ENCODE results near the gene TSHZ2.

The TSHZ2 gene

GRCh38 chr20:53270792-53271375 lies 298.7 kb downstream of the TSHZ2 start:
- Mint-ChIP-seq H3K4me1 (ENCODE audit: low read depth) (no peaks in the 10 kb centered on the region), H3K27me3 (no peaks in the 10 kb centered on the region), H3K36me3 (ENCODE audit: low read depth) (no peaks in the 10 kb centered on the region), H3K27ac (no peak overlapping the region), H3K4me3 (no peak overlapping the region), H3K9me3 (no peaks in the 10 kb centered on the region)

GRCh38 chr20:53274365-53274764 lies 302.2 kb downstream of the TSHZ2 start:
- H3K36me3 Mint-ChIP-seq (ENCODE audit: low read depth), result no peaks in the 10 kb centered on the region
- H3K27ac Mint-ChIP-seq, result no peak overlapping the region
- no peaks in the 10 kb centered on the region for H3K27me3 Mint-ChIP-seq
- no peak overlapping the region for H3K4me3 Mint-ChIP-seq
- H3K9me3 Mint-ChIP-seq, result peaks cover under 1% of the 10 kb centered on the region
- no peaks in the 10 kb centered on the region for H3K4me1 Mint-ChIP-seq (ENCODE audit: low read depth)

GRCh38 chr20:53274807-53275206 lies 302.6 kb downstream of the TSHZ2 start:
- H3K4me1 Mint-ChIP-seq (ENCODE audit: low read depth), result no peaks in the 10 kb centered on the region

GRCh38 chr20:53276143-53276542 lies 304.0 kb downstream of the TSHZ2 start:
- Mint-ChIP-seq H3K27ac (no peak overlapping the region), H3K4me1 (ENCODE audit: low read depth) (no peaks in the 10 kb centered on the region), H3K36me3 (ENCODE audit: low read depth) (no peaks in the 10 kb centered on the region), H3K9me3 (peaks cover 4% of the 10 kb centered on the region), H3K4me3 (no peak overlapping the region), H3K27me3 (no peaks in the 10 kb centered on the region)

More at GRCh38 chr20:53274807-53275206, 302.6 kb downstream of the TSHZ2 start:
- Mint-ChIP-seq H3K9me3 (peaks cover 4% of the 10 kb centered on the region), H3K4me3 (no peak overlapping the region), H3K27me3 (no peaks in the 10 kb centered on the region), H3K27ac (no peak overlapping the region), H3K36me3 (ENCODE audit: low read depth) (no peaks in the 10 kb centered on the region)

GRCh38 chr20:53278555-53278954 lies 306.4 kb downstream of the TSHZ2 start:
- no peak overlapping the region for H3K4me3 Mint-ChIP-seq
- no peaks in the 10 kb centered on the region for H3K27me3 Mint-ChIP-seq
- peaks cover 4% of the 10 kb centered on the region for H3K9me3 Mint-ChIP-seq
- H3K4me1 Mint-ChIP-seq (ENCODE audit: low read depth), result no peaks in the 10 kb centered on the region
- H3K27ac Mint-ChIP-seq, result no peak overlapping the region
- H3K36me3 Mint-ChIP-seq (ENCODE audit: low read depth), result no peaks in the 10 kb centered on the region

- no peak overlapping the region for H3K27ac Mint-ChIP-seq
- no peaks in the 10 kb centered on the region for H3K4me1 Mint-ChIP-seq (ENCODE audit: low read depth)
- H3K4me3 Mint-ChIP-seq, result no peak overlapping the region
- no peaks in the 10 kb centered on the region for H3K27me3 Mint-ChIP-seq
- H3K36me3 Mint-ChIP-seq (ENCODE audit: low read depth), result no peaks in the 10 kb centered on the region
- peaks cover 4% of the 10 kb centered on the region for H3K9me3 Mint-ChIP-seq
Measured at GRCh38 chr20:53279735-53280134, 307.6 kb downstream of the TSHZ2 start.

- no peak overlapping the region for H3K4me3 Mint-ChIP-seq
- no peak overlapping the region for H3K27ac Mint-ChIP-seq
- H3K27me3 Mint-ChIP-seq, result no peaks in the 10 kb centered on the region
- no peaks in the 10 kb centered on the region for H3K36me3 Mint-ChIP-seq (ENCODE audit: low read depth)
- H3K9me3 Mint-ChIP-seq, result peaks cover 4% of the 10 kb centered on the region
- H3K4me1 Mint-ChIP-seq (ENCODE audit: low read depth), result no peaks in the 10 kb centered on the region
Measured at GRCh38 chr20:53281557-53282117, 309.5 kb downstream of the TSHZ2 start.

- Mint-ChIP-seq H3K4me3 (no peak overlapping the region), H3K27me3 (no peaks in the 10 kb centered on the region), H3K27ac (no peak overlapping the region), H3K4me1 (ENCODE audit: low read depth) (no peaks in the 10 kb centered on the region), H3K36me3 (ENCODE audit: low read depth) (no peaks in the 10 kb centered on the region), H3K9me3 (peaks cover 4% of the 10 kb centered on the region)
Measured at GRCh38 chr20:53282217-53282955, 310.2 kb downstream of the TSHZ2 start.

- Mint-ChIP-seq H3K27me3 (no peaks in the 10 kb centered on the region), H3K4me1 (ENCODE audit: low read depth) (no peaks in the 10 kb centered on the region), H3K4me3 (no peak overlapping the region), H3K36me3 (ENCODE audit: low read depth) (no peaks in the 10 kb centered on the region), H3K27ac (no peak overlapping the region), H3K9me3 (peaks cover 4% of the 10 kb centered on the region)
Measured at GRCh38 chr20:53283011-53283410, 310.9 kb downstream of the TSHZ2 start.

- Mint-ChIP-seq H3K27ac (no peak overlapping the region), H3K36me3 (ENCODE audit: low read depth) (no peaks in the 10 kb centered on the region), H3K27me3 (peaks cover 3% of the 10 kb centered on the region), H3K4me1 (ENCODE audit: low read depth) (no peaks in the 10 kb centered on the region), H3K9me3 (peaks cover 4% of the 10 kb centered on the region), H3K4me3 (no peak overlapping the region)
Measured at GRCh38 chr20:53283597-53283996, 311.4 kb downstream of the TSHZ2 start.

GRCh38 chr20:53284256-53284655 lies 312.1 kb downstream of the TSHZ2 start:
- Mint-ChIP-seq H3K9me3 (peaks cover 4% of the 10 kb centered on the region), H3K4me1 (ENCODE audit: low read depth) (no peaks in the 10 kb centered on the region), H3K4me3 (no peak overlapping the region), H3K27ac (no peak overlapping the region), H3K27me3 (peaks cover 4% of the 10 kb centered on the region), H3K36me3 (ENCODE audit: low read depth) (no peaks in the 10 kb centered on the region)

GRCh38 chr20:53284696-53285095 lies 312.5 kb downstream of the TSHZ2 start:
- peaks cover 4% of the 10 kb centered on the region for H3K27me3 Mint-ChIP-seq
- H3K27ac Mint-ChIP-seq, result no peak overlapping the region
- no peak overlapping the region for H3K4me3 Mint-ChIP-seq
- peaks cover under 1% of the 10 kb centered on the region for H3K9me3 Mint-ChIP-seq
- no peaks in the 10 kb centered on the region for H3K4me1 Mint-ChIP-seq (ENCODE audit: low read depth)
- H3K36me3 Mint-ChIP-seq (ENCODE audit: low read depth), result no peaks in the 10 kb centered on the region

GRCh38 chr20:53287357-53288042 lies 315.3 kb downstream of the TSHZ2 start:
- Mint-ChIP-seq H3K9me3 (no peaks in the 10 kb centered on the region), H3K27me3 (peaks cover 4% of the 10 kb centered on the region), H3K4me1 (ENCODE audit: low read depth) (no peaks in the 10 kb centered on the region), H3K27ac (no peak overlapping the region), H3K36me3 (ENCODE audit: low read depth) (no peaks in the 10 kb centered on the region), H3K4me3 (no peak overlapping the region)

- H3K27me3 Mint-ChIP-seq, result peaks cover 4% of the 10 kb centered on the region
- H3K27ac Mint-ChIP-seq, result no peak overlapping the region
- no peaks in the 10 kb centered on the region for H3K4me1 Mint-ChIP-seq (ENCODE audit: low read depth)
- H3K4me3 Mint-ChIP-seq, result no peak overlapping the region
- H3K36me3 Mint-ChIP-seq (ENCODE audit: low read depth), result no peaks in the 10 kb centered on the region
- H3K9me3 Mint-ChIP-seq, result no peaks in the 10 kb centered on the region
Measured at GRCh38 chr20:53291548-53291947, 319.4 kb downstream of the TSHZ2 start.

- H3K9me3 Mint-ChIP-seq, result no peaks in the 10 kb centered on the region
- H3K4me3 Mint-ChIP-seq, result no peak overlapping the region
- H3K4me1 Mint-ChIP-seq (ENCODE audit: low read depth), result no peaks in the 10 kb centered on the region
- H3K27ac Mint-ChIP-seq, result no peak overlapping the region
- H3K27me3 Mint-ChIP-seq, result peaks cover 4% of the 10 kb centered on the region
- no peaks in the 10 kb centered on the region for H3K36me3 Mint-ChIP-seq (ENCODE audit: low read depth)
Measured at GRCh38 chr20:53292347-53292746, 320.2 kb downstream of the TSHZ2 start.
